GM19238 (cell line): ENCODE results near the gene RHOBTB1.

Experiments
- DNase-seq: peaks from one replicate; pipeline ENCODE4 v3.0.0; 2011; ENCODE audit warnings: low spot score; ENCODE audit not compliant: insufficient read length

RHOBTB1 gene

GRCh38 chr10:60821656-60822055 lies 122.3 kb downstream of the RHOBTB1 start:
- no peak for DNase-seq

DNA sequence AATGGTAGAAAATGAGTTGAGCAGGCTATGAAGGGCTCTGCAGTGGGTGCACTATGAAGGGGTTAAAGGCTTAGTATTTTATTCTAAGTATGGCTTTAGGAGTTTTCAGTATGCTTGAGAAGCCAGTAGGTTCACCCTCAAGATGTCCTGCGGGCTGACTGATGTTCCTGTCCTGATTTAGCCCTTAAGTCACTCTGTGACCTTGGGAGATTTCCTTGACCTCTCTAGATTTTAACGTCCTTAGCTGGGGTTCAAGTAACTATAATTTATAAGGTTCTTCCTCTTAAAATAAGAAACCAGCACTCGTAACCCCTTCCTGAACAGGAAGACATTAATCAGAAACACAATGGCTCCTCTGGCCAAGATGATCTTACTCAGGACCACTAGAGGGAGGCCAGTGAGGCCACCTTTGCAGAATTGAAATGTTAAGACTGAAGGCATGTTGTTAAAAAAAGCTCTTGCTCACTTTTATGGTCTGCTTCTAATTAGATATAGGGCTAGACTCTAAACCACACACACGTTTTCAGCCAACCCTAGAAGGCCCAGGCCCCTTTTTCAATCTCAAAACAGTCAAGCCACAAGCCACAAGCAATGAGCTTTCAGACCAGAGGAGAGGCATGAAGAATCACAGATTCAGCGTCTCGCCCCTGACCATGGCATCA lies 123.8 kb downstream of the RHOBTB1 start:
- no peak for DNase-seq
